Liver (tissue), 9 donors: ENCODE data around the gene PITPNC1. TPM values are rescaled to one million over a fixed set of nuclear protein-coding genes. Genes with fewer than 3 reads are reported as not detected.

Experiments used
- DNase-seq: peaks from one replicate; pipeline ENCODE4 v3.0.0-alpha.2; 2017; ENCODE audit warnings: low spot score
- H3K27ac ChIP-seq, 2 donors: one replicate each; pipeline ENCODE4 v1.7.0; 2013; ENCODE audit warnings: inconsistent platforms in 2 of 2, low read length in 2 of 2, control low read depth in 1 of 2, low read depth in 1 of 2, mild to moderate bottlenecking in 1 of 2
- H3K27me3 ChIP-seq, 4 donors: one replicate each; pipeline versions ENCODE4 v1.6.1 to v1.7.0; 2013; ENCODE audit warnings: low read length in 3 of 4, inconsistent platforms in 1 of 4, mild to moderate bottlenecking in 1 of 4, moderate library complexity in 1 of 4; ENCODE audit not compliant: control insufficient read depth in 4 of 4, insufficient read depth in 4 of 4
- H3K36me3 ChIP-seq, 4 donors: one replicate each; pipeline versions ENCODE4 v1.6.1 to v1.7.0; 2013; ENCODE audit warnings: low read length in 3 of 4, mild to moderate bottlenecking in 3 of 4, low read depth in 1 of 4, moderate library complexity in 1 of 4; ENCODE audit not compliant: control insufficient read depth in 4 of 4, insufficient read depth in 3 of 4
- H3K4me1 ChIP-seq, 4 donors: one replicate each; pipeline versions ENCODE4 v1.6.1 to v1.7.0; 2013; ENCODE audit warnings: low read length in 3 of 4, mild to moderate bottlenecking in 3 of 4, moderate library complexity in 1 of 4; ENCODE audit not compliant: control insufficient read depth in 4 of 4, insufficient read depth in 4 of 4
- H3K4me3 ChIP-seq, 3 donors: one replicate each; pipeline versions ENCODE4 v1.6.1 to v1.7.0; 2013; ENCODE audit warnings: low read length in 3 of 3, control low read depth in 1 of 3, low read depth in 1 of 3, mild to moderate bottlenecking in 1 of 3
- H3K9ac ChIP-seq, 2 donors: one replicate each; pipeline ENCODE4 v1.7.0; 2013; ENCODE audit warnings: low read length in 2 of 2, mild to moderate bottlenecking in 2 of 2, moderate library complexity in 2 of 2, control low read depth in 1 of 2, low read depth in 1 of 2
- H3K9me3 ChIP-seq, 4 donors: one replicate each; pipeline versions ENCODE4 v1.6.1 to v1.7.0; 2013; ENCODE audit warnings: low read length in 3 of 4; ENCODE audit not compliant: control insufficient read depth in 4 of 4
- CTCF ChIP-seq: fragments of 150-350 bp; IDR thresholded peaks from 2 replicates; pipeline ENCODE4 v1.5.1; 2017; ENCODE audit warnings: improper control_type of control experiment, low read depth, low read length; ENCODE audit not compliant: missing input control
- EGR1 ChIP-seq, 2 donors: IDR thresholded peaks; 2 replicates each; pipeline ENCODE4 v1.6.1; 2016 to 2018; ENCODE audit warnings: antibody characterized with exemption in 2 of 2, low read depth in 2 of 2
- GABPA ChIP-seq, 2 donors: IDR thresholded peaks in 1 of 2; conservative IDR thresholded peaks in 1 of 2; 2 replicates each; pipeline ENCODE4 v1.6.1; 2016; ENCODE audit warnings: antibody characterized with exemption in 2 of 2, mild to moderate bottlenecking in 1 of 2, moderate library complexity in 1 of 2
- HNF4G ChIP-seq: IDR thresholded peaks from 2 replicates; pipeline ENCODE4 v1.6.1; 2016; ENCODE audit warnings: antibody characterized with exemption
- JUND ChIP-seq, 2 donors: IDR thresholded peaks; 2 replicates each; pipeline ENCODE4 v1.6.1; 2016; ENCODE audit warnings: antibody characterized with exemption in 2 of 2
- MAX ChIP-seq: IDR thresholded peaks from 2 replicates; pipeline ENCODE4 v1.6.1; 2016; ENCODE audit warnings: antibody characterized with exemption
- NR2F2 ChIP-seq: IDR thresholded peaks from 2 replicates; pipeline ENCODE4 v1.6.1; 2016; ENCODE audit warnings: antibody characterized with exemption
- RAD21 ChIP-seq, 2 donors: IDR thresholded peaks; 2 replicates each; pipeline ENCODE4 v1.6.1; 2016; ENCODE audit warnings: antibody characterized with exemption in 2 of 2, mild to moderate bottlenecking in 2 of 2
- REST ChIP-seq: IDR thresholded peaks from 2 replicates; pipeline ENCODE4 v1.6.1; 2016; ENCODE audit warnings: antibody characterized with exemption, mild to moderate bottlenecking
- RXRA ChIP-seq, 2 donors: IDR thresholded peaks; 2 replicates each; pipeline ENCODE4 v1.6.1; 2017 to 2018; ENCODE audit warnings: antibody characterized with exemption in 2 of 2, mild to moderate bottlenecking in 1 of 2
- SP1 ChIP-seq: IDR thresholded peaks from 2 replicates; pipeline ENCODE4 v1.6.1; 2018; ENCODE audit warnings: antibody characterized with exemption, mild to moderate bottlenecking
- TAF1 ChIP-seq: conservative IDR thresholded peaks from 2 replicates; pipeline ENCODE4 v1.6.1; 2016; ENCODE audit warnings: antibody characterized with exemption, mild to moderate bottlenecking
- YY1 ChIP-seq: IDR thresholded peaks from 2 replicates; pipeline ENCODE4 v1.6.1; 2016; ENCODE audit warnings: antibody characterized with exemption, mild to moderate bottlenecking
- ZBTB33 ChIP-seq: IDR thresholded peaks from 2 replicates; pipeline ENCODE4 v1.6.1; 2016; ENCODE audit warnings: antibody characterized with exemption
- WGBS: extraction: QIAGEN DNeasy Blood & Tissue Kit; methylation state at CpG from one replicate; pipeline ENCODE4 v1.1.7; 2013; 5-methylcytosine and 5-hydroxymethylcytosine counted together
- polyA plus RNA-seq, 2 donors: library from polyadenylated mRNA; stranded (reverse) in 1 of 2; unstranded in 1 of 2; fragments of 200-250 nt in 1 of 2; fragments of >200 nt in 1 of 2; fragmentation: Nextera tagmentation in 1 of 2; extraction: Ambion mirVana in 1 of 2; gene quantifications; one replicate each; pipeline versions ENCODE4 v1.2.1 to v1.2.3, GENCODE V29; 2013 to 2015
- total RNA-seq, 2 donors: library from RNA; depleted of rRNA; stranded (reverse); fragments of >200 nt; gene quantifications; one replicate each; pipeline ENCODE4 v1.2.3, GENCODE V29; 2014
- TF ChIP-seq, protein P1 (sequence below): IDR thresholded peaks from 2 replicates; pipeline ENCODE4 v1.6.1; 2016; ENCODE audit warnings: antibody characterized with exemption
- donor health status: healthy.
- donor health status: healthy.
- donor health status: healthy.
- donor health status: healthy.
- donor health status: healthy.

Gene PITPNC1
- total and polyA plus RNA-seq, 4 donors: 2.3 to 10.2 (median 5.7) TPM

GRCh38 chr17:67401106-67401505 lies 24.0 kb downstream of the PITPNC1 start:
- 92% methylated on average over 9 of the region's 9 CpGs for WGBS
- no peaks in the 10 kb centered on the region for H3K9me3 ChIP-seq
- no peak overlapping the region for H3K4me3 ChIP-seq
- H3K36me3 ChIP-seq: no peaks in the 10 kb centered on the region
- TF ChIP-seq, protein P1, sequence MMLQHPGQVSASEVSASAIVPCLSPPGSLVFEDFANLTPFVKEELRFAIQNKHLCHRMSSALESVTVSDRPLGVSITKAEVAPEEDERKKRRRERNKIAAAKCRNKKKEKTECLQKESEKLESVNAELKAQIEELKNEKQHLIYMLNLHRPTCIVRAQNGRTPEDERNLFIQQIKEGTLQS: no peak
- no peak for TF ChIP-seq EGR1 (IDR thresholded peaks at IDR 0.05; ENCODE audit: low read depth in 2 of 2)
- no peak for TF ChIP-seq RXRA (IDR thresholded peaks at IDR 0.05)
- TF ChIP-seq MAX: no peak
- TF ChIP-seq REST: no peak
- no peak for TF ChIP-seq YY1
- no peak for TF ChIP-seq SP1
- no peak for TF ChIP-seq CTCF
- TF ChIP-seq JUND (IDR thresholded peaks at IDR 0.05): no peak
- TF ChIP-seq TAF1: no peak
- no peak for TF ChIP-seq HNF4G
- TF ChIP-seq GABPA (IDR thresholded peaks at IDR 0.05 in 1 of 2, conservative IDR thresholded peaks at IDR 0.05 in 1 of 2): no peak
- TF ChIP-seq ZBTB33: no peak
- no peak for TF ChIP-seq RAD21 (IDR thresholded peaks at IDR 0.05)
- TF ChIP-seq NR2F2: no peak
- no peak overlapping the region for H3K9ac ChIP-seq
- no peaks in the 10 kb centered on the region for H3K27me3 ChIP-seq
- H3K27ac ChIP-seq: peak overlapping the region; percentile 74 to 75
- peaks cover 14 to 27% (median 16%) of the 10 kb centered on the region in 4 donors for H3K4me1 ChIP-seq
- no peak for DNase-seq
